SK-N-SH (cell line): ENCODE measurements around the gene CHD6. TPM values are rescaled to one million over a fixed set of nuclear protein-coding genes. Genes with fewer than 3 reads are reported as not detected.

Experiments
- CTCF ChIA-PET: fragments of 300-600, 350-600 bp; formaldehyde crosslinking; extraction: SDS; loops from one replicate; lab custom pipeline; 2021; lab: Yijun Ruan, JAX
- POLR2A ChIA-PET: fragments of 350-600 bp; sonication (Branson Sonifier 250); formaldehyde crosslinking; extraction: SDS; loops from one replicate; lab custom pipeline; 2020; ENCODE audit warnings: antibody characterized with exemption, inconsistent platforms; lab: Yijun Ruan, JAX
- DNase-seq: peaks from one replicate; pipeline ENCODE4 v3.0.0; 2012
- H2AFZ ChIP-seq: fragments of 200-600 bp; sonication (generic); 2 replicates; pipeline ENCODE4 v1.8.1; 2016; ENCODE audit warnings: antibody characterized with exemption, mild to moderate bottlenecking, low read depth
- H3F3A ChIP-seq: fragments of 200-600 bp; sonication (generic); replicated peaks from 2 replicates; pipeline ENCODE3; 2016; ENCODE audit warnings: antibody characterized with exemption, mild to moderate bottlenecking; ENCODE audit not compliant: insufficient read depth
- H3K27ac ChIP-seq, 2 experiments: fragments of 200-500 bp in 1 of 2; fragments of 200-600 bp in 1 of 2; sonication (Bioruptor generic) in 1 of 2; sonication (generic), shearing (Covaris generic) in 1 of 2; 2 replicates each; pipeline versions ENCODE4 v1.5.1 to v1.6.1; 2014 to 2016; ENCODE audit warnings: low read depth in 2 of 2, inconsistent platforms in 1 of 2, low read length in 1 of 2, mild to moderate bottlenecking in 1 of 2, mixed read lengths in 1 of 2
- H3K27me3 ChIP-seq: fragments of 200-600 bp; sonication (generic), shearing (Covaris generic); 2 replicates; pipeline ENCODE4 v1.6.1; 2016; ENCODE audit warnings: mixed run types; ENCODE audit not compliant: insufficient read depth
- H3K36me3 ChIP-seq, 2 experiments: fragments of 200-500 bp in 1 of 2; fragments of 200-600 bp in 1 of 2; sonication (Bioruptor generic) in 1 of 2; sonication (generic) in 1 of 2; replicated peaks in 1 of 2; 2 replicates each; pipeline versions ENCODE3 to v1.5.1; 2014 to 2016; ENCODE audit warnings: low read length in 1 of 2, mild to moderate bottlenecking in 1 of 2; ENCODE audit not compliant: insufficient read depth in 2 of 2, control insufficient read depth in 1 of 2
- H3K4me1 ChIP-seq, 2 experiments: fragments of 200-500 bp in 1 of 2; fragments of 200-600 bp in 1 of 2; sonication (Bioruptor generic) in 1 of 2; sonication (generic), shearing (Covaris generic) in 1 of 2; 2 replicates each; pipeline versions ENCODE4 v1.5.1 to v1.6.1; 2014 to 2016; ENCODE audit warnings: low read depth in 1 of 2, low read length in 1 of 2, mixed run types in 1 of 2; ENCODE audit not compliant: insufficient read depth in 2 of 2, control insufficient read depth in 1 of 2
- H3K4me2 ChIP-seq: fragments of 200-600 bp; sonication (generic), shearing (Covaris generic); 2 replicates; pipeline ENCODE4 v1.6.1; 2017; ENCODE audit warnings: mixed run types
- H3K4me3 ChIP-seq, 2 experiments: fragments of 200-500 bp in 1 of 2; fragments of 200-600 bp in 1 of 2; sonication (Bioruptor generic) in 1 of 2; sonication (generic), shearing (Covaris generic) in 1 of 2; 2 replicates each; pipeline versions ENCODE4 v1.5.1 to v1.8.1; 2014 to 2016; ENCODE audit warnings: low read depth in 2 of 2, inconsistent platforms in 1 of 2, low read length in 1 of 2, mild to moderate bottlenecking in 1 of 2, mixed read lengths in 1 of 2, moderate library complexity in 1 of 2
- H3K79me2 ChIP-seq: fragments of 200-600 bp; sonication (generic); 2 replicates; pipeline ENCODE4 v1.8.1; 2017; ENCODE audit warnings: mild to moderate bottlenecking; ENCODE audit not compliant: insufficient read depth
- H3K9ac ChIP-seq: fragments of 200-600 bp; sonication (generic); 2 replicates; pipeline ENCODE4 v1.6.1; 2017; ENCODE audit warnings: mixed run types
- H3K9me2 ChIP-seq: fragments of 200-600 bp; sonication (generic); 2 replicates; pipeline ENCODE4 v1.6.1; 2017; ENCODE audit warnings: mixed run types
- H3K9me3 ChIP-seq: fragments of 200-600 bp; sonication (generic); 2 replicates; pipeline ENCODE4 v1.6.1; 2017; ENCODE audit warnings: mixed run types, mild to moderate bottlenecking, moderate library complexity
- H4K20me1 ChIP-seq: fragments of 200-600 bp; sonication (generic); 2 replicates; pipeline ENCODE4 v1.6.1; 2017; ENCODE audit warnings: mild to moderate bottlenecking, mixed run types; ENCODE audit not compliant: insufficient read depth
- CHD2 ChIP-seq: fragments of 150-350 bp; IDR thresholded peaks from 2 replicates; pipeline ENCODE4 v1.6.1; 2018; ENCODE audit warnings: low read length; ENCODE audit not compliant: partially characterized antibody
- CTCF ChIP-seq: fragments of 200-600 bp; sonication (generic); IDR thresholded peaks from 2 replicates; pipeline ENCODE4 v1.6.1; 2017; ENCODE audit warnings: antibody characterized with exemption, mild to moderate bottlenecking, moderate library complexity
- ELF1 ChIP-seq: IDR thresholded peaks from 2 replicates; pipeline ENCODE4 v1.4.0; 2012
- EZH2phosphoT487 ChIP-seq: fragments of 200-600 bp; sonication (generic); IDR thresholded peaks from 2 replicates; pipeline ENCODE4 v1.6.1; 2017; ENCODE audit warnings: low read depth, mixed run types, mild to moderate bottlenecking, antibody characterized with exemption, moderate library complexity, borderline replicate concordance
- FOSL2 ChIP-seq: IDR thresholded peaks from 2 replicates; pipeline ENCODE4 v1.4.0; 2012; ENCODE audit warnings: low read depth, mild to moderate bottlenecking, moderate library complexity, borderline replicate concordance
- GABPA ChIP-seq: IDR thresholded peaks from 2 replicates; pipeline ENCODE4 v1.4.0; 2012; ENCODE audit warnings: low read depth, mild to moderate bottlenecking
- GATA2 ChIP-seq: sonication (generic); formaldehyde crosslinking; IDR thresholded peaks from 2 replicates; pipeline ENCODE4 v1.5.0; 2020; ENCODE audit warnings: mild to moderate bottlenecking, missing genetic modification reagents
- IRF3 ChIP-seq: fragments of 150-350 bp; IDR thresholded peaks from 2 replicates; pipeline ENCODE4 v1.6.1; 2016; ENCODE audit warnings: mild to moderate bottlenecking, low read depth, low read length
- JUND ChIP-seq: IDR thresholded peaks from 2 replicates; pipeline ENCODE4 v1.4.0; 2012
- MAX ChIP-seq: IDR thresholded peaks from 2 replicates; pipeline ENCODE4 v1.4.0; 2012; ENCODE audit warnings: low read depth
- MEF2A ChIP-seq: IDR thresholded peaks from 2 replicates; pipeline ENCODE4 v1.4.0; 2012; ENCODE audit warnings: low read depth, borderline replicate concordance
- PBX3 ChIP-seq: IDR thresholded peaks from 2 replicates; pipeline ENCODE4; 2012
- POLR2AphosphoS5 ChIP-seq: IDR thresholded peaks from 2 replicates; pipeline ENCODE4 v1.6.1; 2012; ENCODE audit warnings: low read depth, low read length
- RAD21 ChIP-seq: IDR thresholded peaks from 2 replicates; pipeline ENCODE4 v1.6.1; 2012; ENCODE audit warnings: mild to moderate bottlenecking, low read length
- SIN3A ChIP-seq: IDR thresholded peaks from 2 replicates; pipeline ENCODE4 v1.6.1; 2012; ENCODE audit warnings: low read depth, mild to moderate bottlenecking, low read length, moderate library complexity, borderline replicate concordance
- SMC3 ChIP-seq: IDR thresholded peaks from 2 replicates; pipeline ENCODE4 v1.6.1; 2012; ENCODE audit warnings: low read depth, low read length, improper control_type of control experiment
- TAF1 ChIP-seq: IDR thresholded peaks from 2 replicates; pipeline ENCODE4 v1.6.1; 2012; ENCODE audit warnings: low read depth, mild to moderate bottlenecking, low read length, moderate library complexity, borderline replicate concordance
- TEAD4 ChIP-seq: IDR thresholded peaks from 2 replicates; pipeline ENCODE4 v1.4.0; 2012; ENCODE audit warnings: mild to moderate bottlenecking, borderline replicate concordance; ENCODE audit not compliant: insufficient read depth
- WGBS: methylation state at CpG from one replicate; pipeline ENCODE4 v1.1.6; 2017; ENCODE audit warnings: low lambda C conversion rate; 5-methylcytosine and 5-hydroxymethylcytosine counted together
- polyA plus RNA-seq, 3 experiments: library from polyadenylated mRNA; depleted of rRNA; stranded (reverse); fragments of >200 nt; gene quantifications; 2 replicates each; pipeline ENCODE4 v1.2.3, GENCODE V29; 2012
- TF ChIP-seq, protein P1 (sequence below): IDR thresholded peaks from 2 replicates; pipeline ENCODE4 v1.4.0; 2012; ENCODE audit warnings: low read depth, borderline replicate concordance

Gene CHD6
- polyA plus RNA-seq, 1 of the 3 experiments (the other 2 are of a cell fraction): 7.1 TPM

- H2AFZ ChIP-seq: no peak overlapping the region
- no peak overlapping the region for H3K4me3 ChIP-seq
- no peaks in the 10 kb centered on the region for H3K79me2 ChIP-seq
- no peaks in the 10 kb centered on the region for H3F3A ChIP-seq
- peaks cover 0 to 32% of the 10 kb centered on the region in 2 experiments; a peak in 1 of 4 replicates for H3K4me1 ChIP-seq
- POLR2A ChIA-PET: no interaction called here
- no peak overlapping the region for H3K4me2 ChIP-seq
- WGBS: no CpG with 5 or more reads among the region's 2 CpGs
- no peaks in the 10 kb centered on the region for H3K27me3 ChIP-seq
- H3K9ac ChIP-seq: no peak overlapping the region
- H3K36me3 ChIP-seq: no peaks in the 10 kb centered on the region
- H3K27ac ChIP-seq: no peak overlapping the region
- no peaks in the 10 kb centered on the region for H3K9me3 ChIP-seq
- TF ChIP-seq RAD21 (no peak), TEAD4 (no peak), MEF2A (no peak), GATA2 (no peak), TAF1 (no peak), CHD2 (no peak), IRF3 (no peak), MAX (no peak), POLR2AphosphoS5 (no peak), PBX3 (no peak), GABPA (no peak)
- TF ChIP-seq, protein P1, sequence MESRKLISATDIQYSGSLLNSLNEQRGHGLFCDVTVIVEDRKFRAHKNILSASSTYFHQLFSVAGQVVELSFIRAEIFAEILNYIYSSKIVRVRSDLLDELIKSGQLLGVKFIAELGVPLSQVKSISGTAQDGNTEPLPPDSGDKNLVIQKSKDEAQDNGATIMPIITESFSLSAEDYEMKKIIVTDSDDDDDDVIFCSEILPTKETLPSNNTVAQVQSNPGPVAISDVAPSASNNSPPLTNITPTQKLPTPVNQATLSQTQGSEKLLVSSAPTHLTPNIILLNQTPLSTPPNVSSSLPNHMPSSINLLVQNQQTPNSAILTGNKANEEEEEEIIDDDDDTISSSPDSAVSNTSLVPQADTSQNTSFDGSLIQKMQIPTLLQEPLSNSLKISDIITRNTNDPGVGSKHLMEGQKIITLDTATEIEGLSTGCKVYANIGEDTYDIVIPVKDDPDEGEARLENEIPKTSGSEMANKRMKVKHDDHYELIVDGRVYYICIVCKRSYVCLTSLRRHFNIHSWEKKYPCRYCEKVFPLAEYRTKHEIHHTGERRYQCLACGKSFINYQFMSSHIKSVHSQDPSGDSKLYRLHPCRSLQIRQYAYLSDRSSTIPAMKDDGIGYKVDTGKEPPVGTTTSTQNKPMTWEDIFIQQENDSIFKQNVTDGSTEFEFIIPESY: no peak
- H4K20me1 ChIP-seq: no peaks in the 10 kb centered on the region
- CTCF ChIA-PET: interaction anchor here (0.8 to 1.9 kb wide), 2 partner anchors 17 to 221 kb away, joined by 4 to 10 read pairs; no protein-coding TSS in a partner anchor
- DNase-seq: no peak
- H3K9me2 ChIP-seq: no peaks in the 10 kb centered on the region
These were observed 224.1 kb downstream of the CHD6 start for GRCh38 chr20:41394081-41394480.

GRCh38 chr20:41393705-41394066 is 224.5 kb downstream of the CHD6 start:
- Histone ChIP-seq H3K4me1 (peaks cover 0 to 32% of the 10 kb centered on the region in 2 experiments; a peak in 1 of 4 replicates), H3K9me2 (no peaks in the 10 kb centered on the region), H3K27ac (no peak overlapping the region), H3K9ac (no peak overlapping the region), H3K9me3 (no peaks in the 10 kb centered on the region), H4K20me1 (no peaks in the 10 kb centered on the region), H3F3A (no peaks in the 10 kb centered on the region), H3K79me2 (no peaks in the 10 kb centered on the region), H2AFZ (no peak overlapping the region), H3K36me3 (no peaks in the 10 kb centered on the region), H3K4me3 (no peak overlapping the region), H3K4me2 (no peak overlapping the region), H3K27me3 (no peaks in the 10 kb centered on the region)
- ChIA-PET POLR2A (no interaction called here), CTCF (interaction anchor here (0.8 to 1.9 kb wide), 2 partner anchors 18 to 221 kb away, joined by 4 to 10 read pairs; no protein-coding TSS in a partner anchor)
- WGBS: 90% methylated on average over 3 of the region's 3 CpGs
- DNase-seq: no peak
- TF ChIP-seq, protein P1: no peak
- TF ChIP-seq JUND (no peak), SMC3 (no peak), CHD2 (no peak), EZH2phosphoT487 (no peak), FOSL2 (no peak), POLR2AphosphoS5 (no peak), SIN3A (no peak), CTCF (no peak), ELF1 (no peak)
